Measurements from ENCODE around the gene TMEM141.

GRCh38 chr9:136746155-136746490 lies 45.0 kb upstream of the TMEM141 start:
- TF ChIP-seq CTCF (conservative IDR thresholded peaks at IDR 0.05 in 1 of 2, IDR thresholded peaks at IDR 0.05 in 1 of 2; ENCODE audit: low read depth in 1 of 2, low read length in 2 of 2): no peak
- TF ChIP-seq EZH2 (IDR thresholded peaks at IDR 0.05; ENCODE audit: low read length, missing control alignments): no peak

All from fibroblast of lung (primary cell).